Skeletal muscle satellite cell (primary cell): ENCODE results near the gene ZKSCAN5.
"Not testable (repeated sequence)": the region's sequence is repeated elsewhere in the genome, so short reads cannot be mapped to it uniquely, and the experiment has no call there.

ENCODE experiments used
- H3K27me3 ChIP-seq: 2 replicates; pipeline ENCODE4 v1.7.0; 2013; ENCODE audit warnings: low read length; ENCODE audit not compliant: control insufficient read depth, insufficient read depth
- H3K36me3 ChIP-seq: 2 replicates; pipeline ENCODE4 v1.7.0; 2013; ENCODE audit warnings: mild to moderate bottlenecking, control low read depth, low read length; ENCODE audit not compliant: insufficient read depth
- H3K4me1 ChIP-seq: 2 replicates; pipeline ENCODE4 v1.7.0; 2013; ENCODE audit warnings: low read length; ENCODE audit not compliant: control insufficient read depth, insufficient read depth
- H3K4me2 ChIP-seq: 2 replicates; pipeline ENCODE4 v1.7.0; 2013; ENCODE audit warnings: mild to moderate bottlenecking, low read length
- H3K4me3 ChIP-seq: 2 replicates; pipeline ENCODE4 v1.7.0; 2013; ENCODE audit warnings: low read length
- H3K9ac ChIP-seq: 2 replicates; pipeline ENCODE4 v1.7.0; 2013; ENCODE audit warnings: mild to moderate bottlenecking, low read depth, low read length, moderate library complexity
- H3K9me3 ChIP-seq: replicated peaks from 2 replicates; pipeline ENCODE4 v1.7.0; 2013; ENCODE audit warnings: mild to moderate bottlenecking, control low read depth, low read length

Gene ZKSCAN5

GRCh38 chr7:99540542-99540941 lies 36.1 kb downstream of the ZKSCAN5 start:
- no peak overlapping the region for H3K4me3 ChIP-seq
- H3K4me1 ChIP-seq: no peaks in the 10 kb centered on the region
- H3K27me3 ChIP-seq: no peaks in the 10 kb centered on the region
- no peak overlapping the region for H3K9ac ChIP-seq
- H3K36me3 ChIP-seq: no peaks in the 10 kb centered on the region
- no peak overlapping the region for H3K4me2 ChIP-seq
- peaks cover 10% of the 10 kb centered on the region for H3K9me3 ChIP-seq

GRCh38 chr7:99541212-99541611 lies 36.8 kb downstream of the ZKSCAN5 start:
- Histone ChIP-seq H3K4me2 (no peak overlapping the region), H3K4me1 (no peaks in the 10 kb centered on the region), H3K4me3 (no peak overlapping the region), H3K9me3 (peaks cover 10% of the 10 kb centered on the region), H3K9ac (no peak overlapping the region), H3K27me3 (no peaks in the 10 kb centered on the region), H3K36me3 (no peaks in the 10 kb centered on the region)

DNA sequence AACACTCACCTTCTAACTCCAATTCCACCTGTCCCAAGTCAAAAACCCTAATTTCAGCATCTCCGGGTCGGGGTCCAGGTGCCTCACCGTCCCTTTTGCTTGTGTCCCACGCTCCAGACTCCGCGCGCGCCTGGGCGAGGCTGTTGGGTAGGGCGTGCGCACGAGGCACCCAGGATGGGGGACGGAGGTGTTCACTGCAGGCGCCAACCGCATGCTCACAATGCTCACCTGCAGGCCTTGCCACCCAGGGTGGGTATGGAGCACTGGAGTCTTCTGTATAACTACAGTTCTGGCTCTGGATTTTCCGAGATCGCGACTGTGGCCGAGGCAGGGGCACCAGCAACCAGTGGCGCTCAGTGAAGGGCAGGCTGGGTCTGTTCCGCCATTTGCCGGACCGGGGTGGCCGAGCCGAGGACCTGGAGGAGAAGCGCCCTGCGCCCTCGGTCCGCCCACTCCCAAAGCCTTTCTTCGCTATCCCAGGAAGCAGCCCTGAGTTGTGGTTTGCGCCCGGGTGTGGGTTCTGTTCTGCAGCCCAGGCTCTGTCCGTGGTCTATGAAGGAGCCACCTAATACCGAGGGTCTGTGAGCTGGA lies 38.7 kb downstream of the ZKSCAN5 start:
- H3K36me3 ChIP-seq: peaks cover 18% of the 10 kb centered on the region
- H3K27me3 ChIP-seq: no peaks in the 10 kb centered on the region
- H3K4me2 ChIP-seq: no peak overlapping the region
- H3K4me3 ChIP-seq: no peak overlapping the region
- H3K9me3 ChIP-seq: peaks cover 10% of the 10 kb centered on the region
- H3K4me1 ChIP-seq: no peaks in the 10 kb centered on the region
- no peak overlapping the region for H3K9ac ChIP-seq

- Histone ChIP-seq H3K4me3 (no peak overlapping the region), H3K9me3 (peaks cover 10% of the 10 kb centered on the region), H3K4me1 (no peaks in the 10 kb centered on the region), H3K4me2 (no peak overlapping the region), H3K9ac (no peak overlapping the region), H3K36me3 (peaks cover 19% of the 10 kb centered on the region), H3K27me3 (no peaks in the 10 kb centered on the region)
These were observed 39.5 kb downstream of the ZKSCAN5 start for GRCh38 chr7:99543916-99544315.

DNA sequence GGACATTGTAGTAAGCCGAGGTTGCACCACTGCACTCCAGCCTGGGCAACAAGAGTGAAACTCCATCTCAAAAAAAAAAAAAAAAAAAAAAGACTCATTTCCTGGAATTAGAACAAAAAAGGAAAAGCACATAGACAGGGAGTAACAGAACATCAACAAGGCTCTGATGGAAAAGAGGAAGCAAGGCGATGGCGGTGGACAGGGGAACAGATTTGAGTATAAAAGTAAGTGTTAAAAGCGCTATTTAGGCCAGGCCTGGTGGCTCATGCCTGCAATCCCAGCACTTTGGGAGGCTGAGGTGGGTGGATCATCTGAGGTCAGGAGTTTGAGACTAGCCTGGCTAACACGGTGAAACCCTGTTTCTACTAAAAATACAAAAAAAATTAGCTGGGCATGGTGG lies 40.8 kb downstream of the ZKSCAN5 start:
- H3K9me3 ChIP-seq, H3K4me1 ChIP-seq, H3K4me2 ChIP-seq, H3K4me3 ChIP-seq, H3K9ac ChIP-seq, H3K27me3 ChIP-seq: not testable (repeated sequence)
- H3K36me3 ChIP-seq: peaks cover 22% of the 10 kb centered on the region

- H3K9ac ChIP-seq, H3K9me3 ChIP-seq, H3K4me2 ChIP-seq, H3K27me3 ChIP-seq, H3K4me3 ChIP-seq: not testable (repeated sequence)
- Histone ChIP-seq H3K4me1 (peaks cover 11% of the 10 kb centered on the region), H3K36me3 (peaks cover 27% of the 10 kb centered on the region)
These were observed 45.1 kb downstream of the ZKSCAN5 start for GRCh38 chr7:99549545-99549944.

- H3K27me3 ChIP-seq: no peaks in the 10 kb centered on the region
- H3K36me3 ChIP-seq: peaks cover 31% of the 10 kb centered on the region
- H3K9me3 ChIP-seq: no peaks in the 10 kb centered on the region
- peaks cover 11% of the 10 kb centered on the region for H3K4me1 ChIP-seq
- H3K9ac ChIP-seq: peak overlapping the region; percentile 96
- peak overlapping the region; percentile 89 for H3K4me3 ChIP-seq
- H3K4me2 ChIP-seq: peak overlapping the region; percentile 86
These were observed 46.9 kb downstream of the ZKSCAN5 start for GRCh38 chr7:99551334-99551733.

DNA sequence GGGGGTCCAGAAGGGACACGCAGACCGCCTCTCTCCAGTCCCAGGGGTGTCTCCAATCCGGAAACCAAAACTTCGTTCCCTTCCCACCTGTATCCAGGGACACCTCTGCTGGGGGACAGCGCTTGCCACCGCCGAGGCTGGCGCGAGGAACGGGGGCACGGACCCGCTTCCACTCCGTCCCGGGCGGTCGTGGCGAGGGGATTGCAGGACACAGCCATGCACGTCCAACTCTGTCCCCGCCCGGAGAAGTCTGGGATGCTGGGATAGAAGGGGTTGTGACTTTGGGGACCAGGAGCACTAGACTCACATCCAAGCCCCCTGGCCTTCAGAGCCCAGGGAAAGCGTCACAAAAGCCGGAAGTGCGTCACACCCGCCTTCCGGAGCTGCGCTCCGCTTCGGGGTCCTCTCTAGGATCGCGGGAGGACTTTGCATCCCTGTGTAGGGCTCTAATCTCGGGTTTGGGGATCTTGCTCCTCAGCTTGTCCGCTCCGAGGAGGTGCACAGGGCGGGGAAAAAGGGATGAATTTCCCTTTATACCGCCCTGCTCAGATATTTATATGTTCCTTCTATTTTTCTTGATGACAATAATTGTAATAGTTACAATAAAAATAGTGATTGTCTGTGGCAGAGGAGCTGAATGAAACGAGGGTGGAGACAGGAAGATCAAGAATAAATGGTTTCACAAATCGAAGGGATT lies 47.5 kb downstream of the ZKSCAN5 start, which contains the start of gene FAM200A:
Gene FAM200A (minus strand): TSS at position 348 of the 697 bp plus-strand sequence. CDS start 3,707 bp downstream, outside the sequence.
- peak within 1 kb of the TSS; percentile 86 for H3K4me2 ChIP-seq
- peak within 1 kb of the TSS; percentile 89 for H3K4me3 ChIP-seq
- H3K36me3 ChIP-seq: peaks cover 26% of the 10 kb centered on the region
- H3K9me3 ChIP-seq: no peaks in the 10 kb centered on the region
- H3K4me1 ChIP-seq: peaks cover 11% of the 10 kb centered on the region
- H3K9ac ChIP-seq: peak within 1 kb of the TSS; percentile 96
- H3K27me3 ChIP-seq: no peaks in the 10 kb centered on the region

DNA sequence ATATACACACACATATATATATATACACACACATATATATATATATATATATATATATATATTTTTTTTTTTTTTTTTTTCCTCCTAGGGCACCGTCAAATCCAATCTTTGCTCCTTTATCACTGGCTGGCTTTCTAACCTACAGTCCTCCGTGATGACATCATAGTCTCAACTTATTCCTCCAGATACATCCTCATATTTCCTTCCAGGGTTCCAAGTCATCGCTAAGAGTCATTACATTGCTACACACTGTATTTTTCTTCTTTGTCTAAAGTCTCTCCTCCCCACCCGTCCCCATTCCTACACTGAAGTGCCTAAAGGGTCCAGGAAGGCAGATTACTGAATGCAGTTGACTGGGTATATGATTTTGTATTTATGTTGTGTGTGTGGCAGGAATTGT lies 48.6 kb downstream of the ZKSCAN5 start:
- Histone ChIP-seq H3K9me3 (no peaks in the 10 kb centered on the region), H3K27me3 (no peaks in the 10 kb centered on the region), H3K4me1 (peaks cover 16% of the 10 kb centered on the region), H3K9ac (no peak overlapping the region), H3K4me3 (no peak overlapping the region), H3K36me3 (peaks cover 15% of the 10 kb centered on the region), H3K4me2 (no peak overlapping the region)

- Histone ChIP-seq H3K27me3 (no peaks in the 10 kb centered on the region), H3K9ac (no peak overlapping the region), H3K4me1 (peaks cover 16% of the 10 kb centered on the region), H3K9me3 (no peaks in the 10 kb centered on the region), H3K36me3 (peaks cover 10% of the 10 kb centered on the region), H3K4me2 (no peak overlapping the region), H3K4me3 (no peak overlapping the region)
These were observed 50.5 kb downstream of the ZKSCAN5 start for GRCh38 chr7:99554939-99555338.

DNA sequence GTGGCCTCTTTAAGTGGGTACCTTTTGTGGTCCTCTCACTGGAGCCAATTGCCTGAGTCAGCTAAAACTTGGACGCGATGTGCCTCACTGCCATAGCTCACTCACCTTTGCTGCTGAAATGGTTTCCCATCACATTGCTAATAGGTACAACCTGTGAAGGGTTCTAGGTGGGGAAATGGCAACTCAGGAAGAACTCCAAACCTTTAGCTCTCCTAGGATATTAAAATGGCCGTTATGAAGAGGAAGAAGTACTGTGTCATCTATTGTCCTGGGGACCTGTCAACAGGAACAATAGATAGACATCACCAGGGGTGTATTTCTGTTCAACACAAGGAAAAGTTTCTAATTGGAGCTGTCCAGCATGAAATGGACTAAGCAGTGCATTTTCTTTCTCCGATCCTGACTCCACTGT lies 52.7 kb downstream of the ZKSCAN5 start:
- H3K27me3 ChIP-seq: no peaks in the 10 kb centered on the region
- H3K4me1 ChIP-seq: peaks cover 32% of the 10 kb centered on the region
- H3K4me3 ChIP-seq: peak overlapping the region; percentile 86
- H3K4me2 ChIP-seq: peak overlapping the region; percentile 88
- peaks cover 32% of the 10 kb centered on the region for H3K36me3 ChIP-seq
- peak overlapping the region; percentile 94 for H3K9ac ChIP-seq
- no peaks in the 10 kb centered on the region for H3K9me3 ChIP-seq

DNA sequence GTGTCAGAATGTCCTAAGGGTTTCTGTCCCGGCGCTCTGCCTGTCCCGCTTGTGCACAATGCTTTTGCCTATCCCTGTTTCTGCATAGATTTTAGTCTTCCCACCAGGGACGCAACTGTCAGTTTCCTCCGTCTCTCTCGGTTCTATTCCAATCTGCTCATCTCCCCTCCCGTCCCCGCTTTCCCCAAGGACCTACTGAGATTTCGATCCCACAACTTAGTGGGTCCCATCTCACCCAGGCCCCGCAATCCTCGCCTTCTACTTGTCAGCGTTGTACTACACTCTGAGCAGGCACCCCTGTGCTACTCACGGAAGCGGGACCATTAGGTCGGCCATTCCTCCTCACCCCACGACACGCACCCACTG lies 53.5 kb downstream of the ZKSCAN5 start:
- Histone ChIP-seq H3K36me3 (peaks cover 36% of the 10 kb centered on the region), H3K9me3 (no peaks in the 10 kb centered on the region), H3K27me3 (no peaks in the 10 kb centered on the region), H3K9ac (peak overlapping the region; percentile 94), H3K4me1 (peaks cover 32% of the 10 kb centered on the region), H3K4me2 (peak overlapping the region; percentile 88), H3K4me3 (peak overlapping the region; percentile 86)
